Liver (tissue), 9 donors: Measurements from ENCODE around the gene BCL7B. TPM values are rescaled to one million over a fixed set of nuclear protein-coding genes. Genes with fewer than 3 reads are reported as not detected.

Source experiments
- DNase-seq: peaks from one replicate; pipeline ENCODE4 v3.0.0-alpha.2; 2017; ENCODE audit warnings: low spot score
- H3K27ac ChIP-seq, 2 donors: one replicate each; pipeline ENCODE4 v1.7.0; 2013; ENCODE audit warnings: inconsistent platforms in 2 of 2, low read length in 2 of 2, control low read depth in 1 of 2, low read depth in 1 of 2, mild to moderate bottlenecking in 1 of 2
- H3K27me3 ChIP-seq, 4 donors: one replicate each; pipeline versions ENCODE4 v1.6.1 to v1.7.0; 2013; ENCODE audit warnings: low read length in 3 of 4, inconsistent platforms in 1 of 4, mild to moderate bottlenecking in 1 of 4, moderate library complexity in 1 of 4; ENCODE audit not compliant: control insufficient read depth in 4 of 4, insufficient read depth in 4 of 4
- H3K36me3 ChIP-seq, 4 donors: one replicate each; pipeline versions ENCODE4 v1.6.1 to v1.7.0; 2013; ENCODE audit warnings: low read length in 3 of 4, mild to moderate bottlenecking in 3 of 4, low read depth in 1 of 4, moderate library complexity in 1 of 4; ENCODE audit not compliant: control insufficient read depth in 4 of 4, insufficient read depth in 3 of 4
- H3K4me1 ChIP-seq, 4 donors: one replicate each; pipeline versions ENCODE4 v1.6.1 to v1.7.0; 2013; ENCODE audit warnings: low read length in 3 of 4, mild to moderate bottlenecking in 3 of 4, moderate library complexity in 1 of 4; ENCODE audit not compliant: control insufficient read depth in 4 of 4, insufficient read depth in 4 of 4
- H3K4me3 ChIP-seq, 3 donors: one replicate each; pipeline versions ENCODE4 v1.6.1 to v1.7.0; 2013; ENCODE audit warnings: low read length in 3 of 3, control low read depth in 1 of 3, low read depth in 1 of 3, mild to moderate bottlenecking in 1 of 3
- H3K9ac ChIP-seq, 2 donors: one replicate each; pipeline ENCODE4 v1.7.0; 2013; ENCODE audit warnings: low read length in 2 of 2, mild to moderate bottlenecking in 2 of 2, moderate library complexity in 2 of 2, control low read depth in 1 of 2, low read depth in 1 of 2
- H3K9me3 ChIP-seq, 4 donors: one replicate each; pipeline versions ENCODE4 v1.6.1 to v1.7.0; 2013; ENCODE audit warnings: low read length in 3 of 4; ENCODE audit not compliant: control insufficient read depth in 4 of 4
- ATF3 ChIP-seq: IDR thresholded peaks from 2 replicates; pipeline ENCODE4 v1.6.1; 2016; ENCODE audit warnings: antibody characterized with exemption
- CTCF ChIP-seq: fragments of 150-350 bp; IDR thresholded peaks from 2 replicates; pipeline ENCODE4 v1.5.1; 2017; ENCODE audit warnings: improper control_type of control experiment, low read depth, low read length; ENCODE audit not compliant: missing input control
- EGR1 ChIP-seq, 2 donors: IDR thresholded peaks; 2 replicates each; pipeline ENCODE4 v1.6.1; 2016 to 2018; ENCODE audit warnings: antibody characterized with exemption in 2 of 2, low read depth in 2 of 2
- FOXA1 ChIP-seq: IDR thresholded peaks from 2 replicates; pipeline ENCODE4 v1.6.1; 2016; ENCODE audit warnings: antibody characterized with exemption
- FOXA2 ChIP-seq: IDR thresholded peaks from 2 replicates; pipeline ENCODE4 v1.6.1; 2016; ENCODE audit warnings: antibody characterized with exemption
- GABPA ChIP-seq, 2 donors: IDR thresholded peaks in 1 of 2; conservative IDR thresholded peaks in 1 of 2; 2 replicates each; pipeline ENCODE4 v1.6.1; 2016; ENCODE audit warnings: antibody characterized with exemption in 2 of 2, mild to moderate bottlenecking in 1 of 2, moderate library complexity in 1 of 2
- HNF4A ChIP-seq, 2 donors: conservative IDR thresholded peaks; 2 replicates each; pipeline ENCODE4 v1.6.1; 2016; ENCODE audit warnings: antibody characterized with exemption in 2 of 2, mild to moderate bottlenecking in 2 of 2
- HNF4G ChIP-seq: IDR thresholded peaks from 2 replicates; pipeline ENCODE4 v1.6.1; 2016; ENCODE audit warnings: antibody characterized with exemption
- JUND ChIP-seq, 2 donors: IDR thresholded peaks; 2 replicates each; pipeline ENCODE4 v1.6.1; 2016; ENCODE audit warnings: antibody characterized with exemption in 2 of 2
- MAX ChIP-seq: IDR thresholded peaks from 2 replicates; pipeline ENCODE4 v1.6.1; 2016; ENCODE audit warnings: antibody characterized with exemption
- NR2F2 ChIP-seq: IDR thresholded peaks from 2 replicates; pipeline ENCODE4 v1.6.1; 2016; ENCODE audit warnings: antibody characterized with exemption
- RAD21 ChIP-seq, 2 donors: IDR thresholded peaks; 2 replicates each; pipeline ENCODE4 v1.6.1; 2016; ENCODE audit warnings: antibody characterized with exemption in 2 of 2, mild to moderate bottlenecking in 2 of 2
- REST ChIP-seq: IDR thresholded peaks from 2 replicates; pipeline ENCODE4 v1.6.1; 2016; ENCODE audit warnings: antibody characterized with exemption, mild to moderate bottlenecking
- RXRA ChIP-seq, 2 donors: IDR thresholded peaks; 2 replicates each; pipeline ENCODE4 v1.6.1; 2017 to 2018; ENCODE audit warnings: antibody characterized with exemption in 2 of 2, mild to moderate bottlenecking in 1 of 2
- SP1 ChIP-seq: IDR thresholded peaks from 2 replicates; pipeline ENCODE4 v1.6.1; 2018; ENCODE audit warnings: antibody characterized with exemption, mild to moderate bottlenecking
- TAF1 ChIP-seq: conservative IDR thresholded peaks from 2 replicates; pipeline ENCODE4 v1.6.1; 2016; ENCODE audit warnings: antibody characterized with exemption, mild to moderate bottlenecking
- YY1 ChIP-seq: IDR thresholded peaks from 2 replicates; pipeline ENCODE4 v1.6.1; 2016; ENCODE audit warnings: antibody characterized with exemption, mild to moderate bottlenecking
- WGBS: extraction: QIAGEN DNeasy Blood & Tissue Kit; methylation state at CpG from one replicate; pipeline ENCODE4 v1.1.7; 2013; 5-methylcytosine and 5-hydroxymethylcytosine counted together
- polyA plus RNA-seq, 2 donors: library from polyadenylated mRNA; stranded (reverse) in 1 of 2; unstranded in 1 of 2; fragments of 200-250 nt in 1 of 2; fragments of >200 nt in 1 of 2; fragmentation: Nextera tagmentation in 1 of 2; extraction: Ambion mirVana in 1 of 2; gene quantifications; one replicate each; pipeline versions ENCODE4 v1.2.1 to v1.2.3, GENCODE V29; 2013 to 2015
- total RNA-seq, 2 donors: library from RNA; depleted of rRNA; stranded (reverse); fragments of >200 nt; gene quantifications; one replicate each; pipeline ENCODE4 v1.2.3, GENCODE V29; 2014
- donor health status: healthy.
- donor health status: healthy.
- donor health status: healthy.
- donor health status: healthy.
- donor health status: healthy.

The BCL7B gene
- total and polyA plus RNA-seq, 4 donors, result 13.2 to 27.5 (median 21.2) TPM

- Histone ChIP-seq H3K36me3 (no peaks in the 10 kb centered on the region), H3K27ac (no peak overlapping the region), H3K27me3 (no peaks in the 10 kb centered on the region), H3K9ac (no peak overlapping the region), H3K4me3 (no peak overlapping the region), H3K4me1 (peaks cover 4 to 11% (median 6%) of the 10 kb centered on the region in 4 donors), H3K9me3 (no peaks in the 10 kb centered on the region)
- WGBS, result 54% methylated on average over 2 of the region's 2 CpGs
- TF ChIP-seq ATF3 (no peak), FOXA2 (no peak), HNF4A (conservative IDR thresholded peaks at IDR 0.05) (no peak), MAX (no peak), REST (no peak), TAF1 (no peak), JUND (IDR thresholded peaks at IDR 0.05) (no peak), YY1 (no peak), CTCF (no peak)
- DNase-seq, result no peak
Observed at GRCh38 chr7:73585196-73585595, 27.7 kb upstream of the BCL7B start.

GRCh38 chr7:73582664-73583202, 25.2 kb upstream of the BCL7B start:
- Histone ChIP-seq H3K9me3 (no peaks in the 10 kb centered on the region), H3K9ac (no peak overlapping the region), H3K4me1 (peaks cover 2 to 11% (median 9%) of the 10 kb centered on the region in 4 donors), H3K4me3 (no peak overlapping the region), H3K36me3 (no peaks in the 10 kb centered on the region), H3K27ac (no peak overlapping the region), H3K27me3 (no peaks in the 10 kb centered on the region)
- WGBS, result 78% methylated on average over 6 of the region's 6 CpGs
- DNase-seq, result no peak
- TF ChIP-seq GABPA (IDR thresholded peaks at IDR 0.05 in 1 of 2, conservative IDR thresholded peaks at IDR 0.05 in 1 of 2) (no peak), MAX (no peak), HNF4A (conservative IDR thresholded peaks at IDR 0.05) (no peak), EGR1 (IDR thresholded peaks at IDR 0.05; ENCODE audit: low read depth in 2 of 2) (no peak), FOXA2 (no peak), RAD21 (IDR thresholded peaks at IDR 0.05) (no peak), RXRA (IDR thresholded peaks at IDR 0.05) (no peak), TAF1 (no peak), FOXA1 (no peak), NR2F2 (no peak), CTCF (no peak), SP1 (no peak), JUND (IDR thresholded peaks at IDR 0.05) (no peak), HNF4G (no peak), REST (no peak)
